ENCODE results near the gene ZNF207.
"Not testable (repeated sequence)": the region's sequence is repeated elsewhere in the genome, so short reads cannot be mapped to it uniquely, and the experiment has no call there.

The ZNF207 gene

DNA sequence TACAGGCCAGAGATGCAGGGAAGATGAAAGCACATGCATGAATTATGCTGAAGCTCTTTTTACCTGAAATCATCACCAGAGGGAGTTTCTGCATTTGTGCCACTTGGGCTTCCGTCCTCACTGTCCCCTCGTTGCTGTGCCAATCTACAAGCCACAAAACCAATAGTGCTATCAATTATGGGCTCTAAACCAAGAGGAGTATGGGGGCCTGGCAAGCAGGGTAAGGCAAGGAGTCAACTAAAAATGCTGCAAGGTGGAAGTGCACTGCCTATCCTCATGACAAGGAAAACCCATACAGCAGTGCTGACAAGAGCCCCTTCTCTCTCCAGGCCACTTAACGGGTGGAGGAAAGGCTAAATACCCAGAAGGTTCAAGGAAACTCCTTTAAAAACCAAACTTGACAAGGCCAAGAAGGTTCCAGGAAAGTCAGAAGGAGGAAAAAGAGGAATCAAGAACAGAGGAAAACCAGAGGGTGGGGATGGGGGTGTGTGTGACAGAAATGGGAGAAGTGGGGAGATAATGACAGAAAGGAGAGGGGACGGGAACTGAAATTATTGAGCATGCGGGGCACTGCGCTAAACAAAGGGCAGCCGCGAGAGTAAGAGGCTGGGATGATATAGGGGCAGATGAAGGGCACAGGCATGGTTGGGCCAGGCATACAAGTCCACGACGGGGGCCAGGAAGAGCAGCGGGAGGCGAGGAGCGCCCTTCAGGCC, 8.7 kb upstream of the ZNF207 start:
- DNase-seq = peak; percentile 56 to 62

GRCh38 chr17:32341857-32342602, 7.9 kb upstream of the ZNF207 start, which contains the start of gene C17orf75:
TSS of gene C17orf75 (minus strand) at chr17:32342173. CDS start at chr17:32342139, 34 bp downstream.
- DNase-seq = peak; percentile 68 to 72

- DNase-seq = peak; percentile 23 to 45
These were observed 7.2 kb upstream of the ZNF207 start for GRCh38 chr17:32342603-32343325.

GRCh38 chr17:32345951-32346600, 3.9 kb upstream of the ZNF207 start:
- no peak for DNase-seq

DNA sequence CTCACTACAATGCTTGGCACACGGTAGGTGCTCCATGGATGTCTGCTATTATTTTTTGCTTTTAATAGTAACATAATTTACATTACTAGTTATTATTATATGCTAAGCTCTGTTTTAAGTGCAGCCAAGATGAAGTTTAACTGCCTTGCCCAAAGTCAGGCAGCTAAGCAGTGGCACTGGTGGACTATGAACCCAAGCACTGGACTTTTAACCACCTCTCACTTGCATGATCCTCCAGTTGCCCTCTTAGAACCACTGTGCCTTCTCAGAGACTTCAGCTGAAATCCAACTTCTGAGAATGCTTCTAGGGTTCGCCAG, 1.5 kb upstream of the ZNF207 start:
- no peak for DNase-seq

- no peak for DNase-seq
These were observed 479 bp upstream of the ZNF207 start for GRCh38 chr17:32349503-32349853.

- peak; percentile 68 to 75 for DNase-seq
These were observed 885 bp downstream of the ZNF207 start for GRCh38 chr17:32350666-32351418.

- not testable (repeated sequence) for DNase-seq
These were observed 2.8 kb downstream of the ZNF207 start for GRCh38 chr17:32352734-32353133.

DNA sequence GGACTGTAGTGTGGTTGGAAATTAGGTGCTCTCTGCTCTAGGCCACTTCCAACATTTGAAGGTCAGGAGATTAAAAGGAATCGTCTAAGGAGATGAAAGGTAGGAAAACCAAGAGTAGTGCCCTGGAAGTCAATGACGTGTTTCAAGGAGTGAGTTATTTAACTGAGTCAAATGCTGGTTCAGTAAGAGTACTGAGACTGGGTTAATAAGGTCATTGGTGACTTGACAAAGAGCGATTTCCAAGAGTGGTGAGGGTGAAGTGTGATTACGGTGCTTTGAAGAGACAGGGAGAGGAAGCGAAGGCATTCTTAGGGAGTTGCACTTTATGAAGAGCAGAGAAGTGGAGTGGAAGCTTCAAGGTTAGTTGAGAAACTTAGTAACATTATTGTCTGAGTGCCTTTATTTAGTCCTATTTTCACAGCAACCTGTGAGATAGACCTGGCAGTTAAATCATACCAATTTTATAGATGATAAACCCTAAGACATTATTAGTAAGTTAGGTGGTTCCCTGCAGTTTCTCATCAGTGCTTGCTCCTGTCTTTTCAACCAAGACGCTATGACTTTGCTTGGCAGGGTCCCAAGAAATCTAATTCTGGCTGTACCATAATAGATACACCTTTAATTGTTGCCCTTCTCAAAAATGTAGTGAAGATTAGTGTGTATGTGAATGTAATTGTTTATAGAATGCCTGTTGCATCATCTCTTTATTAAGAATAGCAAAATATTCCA, 5.9 kb downstream of the ZNF207 start:
- no peak for DNase-seq

GRCh38 chr17:32356378-32356743, 6.4 kb downstream of the ZNF207 start:
- DNase-seq = no peak

GRCh38 chr17:32356750-32357149, 6.8 kb downstream of the ZNF207 start:
- DNase-seq = no peak

GRCh38 chr17:32357615-32358014, 7.7 kb downstream of the ZNF207 start:
- DNase-seq = no peak

DNA sequence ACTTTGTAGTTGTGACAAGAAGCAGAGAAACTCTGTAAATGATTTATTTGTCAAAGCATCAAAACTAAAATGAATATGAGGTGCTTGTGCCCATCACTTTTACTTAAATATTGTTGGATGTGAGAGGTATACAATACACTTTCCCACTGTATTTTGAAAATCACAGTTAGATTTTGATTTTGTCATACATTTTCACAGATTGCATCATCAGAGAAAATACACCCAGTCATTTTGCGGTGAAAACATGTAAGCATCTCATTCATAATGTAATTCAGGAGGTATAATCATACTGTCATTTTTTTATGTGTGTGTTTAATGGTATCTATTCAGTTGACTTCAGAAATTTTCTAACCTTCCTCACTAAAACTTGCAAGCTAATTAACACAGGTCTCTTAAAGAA, 11.3 kb downstream of the ZNF207 start:
- no peak for DNase-seq

DNA sequence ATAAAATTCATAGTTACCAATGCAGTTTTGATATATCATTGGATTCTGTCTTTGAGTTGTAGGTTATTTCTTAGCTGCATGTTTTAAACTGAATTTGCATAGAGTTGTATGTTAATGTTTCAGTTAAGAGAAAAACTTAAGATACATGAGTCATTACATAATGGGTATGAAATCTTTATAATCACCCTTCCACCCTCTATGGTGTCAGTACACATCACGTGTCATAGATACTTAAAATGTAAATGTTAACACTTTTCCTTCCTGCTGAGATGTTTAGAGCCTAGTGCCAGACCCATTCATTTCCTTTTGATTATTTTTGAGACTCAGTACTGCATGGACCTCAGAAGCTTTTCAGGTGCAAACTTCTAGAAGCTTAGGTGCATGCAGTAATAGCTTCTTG, 20.5 kb downstream of the ZNF207 start:
- DNase-seq = no peak

DNA sequence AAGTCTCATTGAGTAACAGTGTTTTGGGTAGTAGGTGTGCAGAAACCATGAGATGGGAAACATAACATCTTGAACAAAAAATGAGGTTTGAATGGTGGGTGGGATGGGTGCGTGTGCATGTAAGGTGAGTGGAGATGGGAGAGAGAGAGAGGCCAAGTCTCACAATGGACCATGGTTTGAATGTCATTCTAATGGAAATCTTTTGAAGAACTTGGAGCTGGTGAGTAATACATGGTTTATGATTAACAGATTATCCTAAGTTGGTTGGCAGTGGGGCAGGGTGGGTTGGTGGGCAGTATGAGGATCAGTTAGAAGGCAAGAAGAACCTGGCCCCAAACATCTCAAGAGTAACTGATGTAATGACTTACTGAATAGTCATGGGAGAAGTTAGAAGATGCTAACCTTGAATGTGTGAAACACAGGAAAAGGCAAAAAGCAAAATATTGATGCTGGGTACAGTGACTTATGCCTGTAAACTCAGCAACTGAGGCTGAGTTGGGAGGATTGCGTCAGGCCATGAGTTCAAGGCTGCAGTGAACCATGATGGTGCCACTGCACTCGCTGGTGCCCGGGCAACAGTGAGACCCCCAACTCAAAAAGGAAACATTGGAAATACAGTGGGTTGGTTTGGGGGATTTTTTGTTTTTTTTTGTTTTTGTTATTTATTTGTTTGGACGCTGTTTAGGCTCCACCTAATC, 32.7 kb downstream of the ZNF207 start:
- no peak for DNase-seq

DNA sequence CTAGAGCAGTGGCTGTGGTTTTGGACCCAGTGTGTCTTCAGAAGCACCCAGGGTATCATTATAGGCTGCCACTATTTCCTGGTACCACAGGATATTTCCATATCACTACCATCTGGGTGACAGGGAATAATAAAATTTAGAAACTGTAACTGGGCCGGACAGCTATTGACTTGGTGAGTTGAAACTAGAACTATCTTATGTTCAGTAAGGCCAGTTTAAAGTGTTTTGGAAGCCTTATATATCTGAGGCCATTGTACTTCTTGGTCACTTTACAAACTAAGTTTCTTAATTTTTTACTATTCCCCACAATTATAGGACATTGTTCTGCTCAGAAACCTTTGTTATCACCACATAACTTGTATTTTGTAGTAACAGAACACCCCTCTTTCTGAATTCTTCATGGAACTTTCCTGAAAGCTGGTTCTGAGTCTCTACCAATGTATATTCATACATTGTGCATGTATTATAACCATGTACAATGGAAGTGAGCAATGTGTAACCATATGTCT, 34.0 kb downstream of the ZNF207 start:
- DNase-seq = no peak

DNA sequence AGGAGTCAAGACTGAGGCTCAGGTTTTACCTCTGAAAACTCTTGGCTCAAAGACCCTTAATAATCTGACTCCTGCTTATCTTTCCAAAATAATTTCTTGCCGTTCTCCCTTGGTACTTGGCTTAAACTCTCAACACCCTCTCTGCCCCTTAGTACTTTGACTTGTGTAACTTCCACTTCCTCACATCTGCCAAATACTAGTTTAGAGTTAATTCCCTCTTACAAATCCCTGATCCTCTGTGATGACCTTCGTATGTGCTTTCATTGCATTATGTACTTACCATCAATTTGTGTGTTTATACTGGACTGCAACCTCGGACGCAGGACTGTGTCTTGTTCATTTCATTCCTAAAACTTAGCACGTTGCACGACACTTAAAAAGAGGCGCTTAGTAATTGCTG, 35.2 kb downstream of the ZNF207 start:
- DNase-seq = no peak

GRCh38 chr17:32385971-32386370, 36.0 kb downstream of the ZNF207 start:
- DNase-seq = no peak

- no peak for DNase-seq
These were observed 36.9 kb downstream of the ZNF207 start for GRCh38 chr17:32386844-32387243.

DNA sequence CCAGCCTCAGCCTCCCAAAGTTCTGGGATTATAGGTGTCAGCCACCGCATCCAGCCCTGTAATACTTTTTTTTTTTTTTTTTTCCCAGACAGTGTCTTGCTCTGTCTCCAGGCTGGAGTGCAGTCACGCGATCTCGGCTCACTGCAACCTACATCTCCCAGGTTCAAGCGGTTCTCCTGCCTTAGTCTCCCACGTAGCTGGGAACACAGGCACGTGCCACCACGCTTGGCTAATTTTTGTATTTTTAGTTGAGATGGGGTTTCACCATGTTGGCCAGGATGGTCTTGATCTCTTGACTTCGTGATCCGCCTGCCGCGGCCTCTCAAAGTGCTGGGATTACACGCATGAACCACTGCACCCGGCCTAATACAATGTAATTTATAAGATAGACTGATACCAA, 38.2 kb downstream of the ZNF207 start:
- not testable (repeated sequence) for DNase-seq
